HCT116 (cell line): ENCODE data around the gene FLVCR1. TPM values are rescaled to one million over a fixed set of nuclear protein-coding genes. Genes with fewer than 3 reads are reported as not detected.

Experiments used
- ATAC-seq: fragments of 200-7000 bp; cut with Tn5 transposase; 2 replicates; pipeline ENCODE4 v1.9.1; 2020; ENCODE audit warnings: mild to moderate bottlenecking, moderate library complexity
- BruUV-seq: library from RNA; stranded (reverse); fragments of 400-500 nt; replicated peaks from 2 replicates; lab custom pipeline; 2021; lab: Mats Ljungman, UMichigan
- CTCF ChIA-PET: fragments of 300-600 bp; sonication (Branson Sonifier 250); formaldehyde crosslinking; loops from one replicate; lab custom pipeline; 2021; ENCODE audit warnings: antibody characterized with exemption; lab: Charles Lee
- POLR2A ChIA-PET: fragments of 300-600, 350-600 bp; sonication (Branson Sonifier 250); formaldehyde crosslinking; loops from one replicate; lab custom pipeline; 2021; ENCODE audit warnings: antibody characterized with exemption; lab: Charles Lee
- RAD21 ChIA-PET, 2 experiments: fragments of 300-600 bp; sonication (Branson Sonifier 250); formaldehyde crosslinking; loops; one replicate each; lab custom pipeline; 2023; ENCODE audit warnings: low total read pairs in 2 of 2; ENCODE audit not compliant: uncharacterized antibody in 2 of 2, unreplicated experiment in 2 of 2, low non-redundant PET in 1 of 2; lab: Charles Lee
- DNase-seq: peaks from one replicate; pipeline ENCODE4 v3.0.0-alpha.2; 2010; ENCODE audit warnings: low read depth, low spot score
- H2AFZ ChIP-seq: fragments of 200-600 bp; shearing (Covaris generic), sonication (generic); 2 replicates; pipeline ENCODE4 v1.6.1; 2017; ENCODE audit warnings: low read depth, mixed run types, mixed read lengths, antibody characterized with exemption, low read length; ENCODE audit not compliant: poor library complexity, severe bottlenecking
- H3K27ac ChIP-seq: 2 replicates; pipeline ENCODE4 v1.5.1; 2012; ENCODE audit warnings: low read depth, low read length
- H3K27me3 ChIP-seq: fragments of 200-600 bp; sonication (generic); 2 replicates; pipeline ENCODE4 v1.6.1; 2016; ENCODE audit warnings: mixed run types, low read length, mixed read lengths; ENCODE audit not compliant: insufficient read depth
- H3K36me3 ChIP-seq, 2 experiments: fragments of 200-500 bp in 1 of 2; fragments of 200-600 bp in 1 of 2; sonication (Bioruptor generic) in 1 of 2; sonication (generic) in 1 of 2; 2 replicates each; pipeline versions ENCODE4 v1.5.1 to v1.6.1; 2014 to 2016; ENCODE audit warnings: low read length in 2 of 2, inconsistent platforms in 1 of 2, mixed read lengths in 1 of 2, mixed run types in 1 of 2; ENCODE audit not compliant: insufficient read depth in 2 of 2, control insufficient read depth in 1 of 2
- H3K4me1 ChIP-seq, 2 experiments: fragments of 200-600 bp in 1 of 2; sonication (generic) in 1 of 2; 2 replicates each; pipeline versions ENCODE4 v1.5.1 to v1.6.1; 2012 to 2017; ENCODE audit warnings: low read length in 2 of 2, inconsistent platforms in 1 of 2, mild to moderate bottlenecking in 1 of 2, mixed read lengths in 1 of 2, mixed run types in 1 of 2, moderate library complexity in 1 of 2; ENCODE audit not compliant: insufficient read depth in 2 of 2, control insufficient read depth in 1 of 2
- H3K4me2 ChIP-seq: fragments of 200-600 bp; sonication (generic); 2 replicates; pipeline ENCODE4 v1.6.1; 2017; ENCODE audit warnings: mixed run types, low read length, mixed read lengths
- H3K4me3 ChIP-seq, 2 experiments: fragments of 200-600 bp in 1 of 2; sonication (generic) in 1 of 2; replicated peaks in 1 of 2; 2 replicates each; pipeline ENCODE4 v1.5.1; 2011 to 2016; ENCODE audit warnings: low read length in 2 of 2, control low read depth in 1 of 2, low read depth in 1 of 2, mild to moderate bottlenecking in 1 of 2, mixed read lengths in 1 of 2, mixed run types in 1 of 2
- H3K79me2 ChIP-seq: fragments of 200-600 bp; sonication (generic); 2 replicates; pipeline ENCODE4 v1.6.1; 2017; ENCODE audit warnings: mild to moderate bottlenecking, mixed run types, low read length, moderate library complexity, mixed read lengths; ENCODE audit not compliant: insufficient read depth
- H3K9ac ChIP-seq: fragments of 200-600 bp; sonication (generic); 2 replicates; pipeline ENCODE4 v1.6.1; 2016; ENCODE audit warnings: low read length, mixed read lengths
- H3K9me2 ChIP-seq: fragments of 200-600 bp; sonication (generic), shearing (Covaris generic); 2 replicates; pipeline ENCODE4 v1.6.1; 2017; ENCODE audit warnings: mixed run types, mild to moderate bottlenecking, moderate library complexity; ENCODE audit not compliant: insufficient read depth
- H3K9me3 ChIP-seq, 2 experiments: fragments of 200-500 bp in 1 of 2; fragments of 200-600 bp in 1 of 2; sonication (Bioruptor generic) in 1 of 2; sonication (generic) in 1 of 2; 2 replicates each; pipeline ENCODE4 v1.6.1; 2014 to 2017; ENCODE audit warnings: low read length in 2 of 2, mixed read lengths in 2 of 2, inconsistent platforms in 1 of 2, low read depth in 1 of 2, mild to moderate bottlenecking in 1 of 2, mixed run types in 1 of 2, moderate library complexity in 1 of 2; ENCODE audit not compliant: control insufficient read depth in 1 of 2, insufficient read depth in 1 of 2
- H4K20me1 ChIP-seq: fragments of 200-600 bp; sonication (generic), shearing (Covaris generic); 2 replicates; pipeline ENCODE4 v1.6.1; 2017; ENCODE audit warnings: mixed run types, mild to moderate bottlenecking, moderate library complexity; ENCODE audit not compliant: insufficient read depth
- ATF3 ChIP-seq: IDR thresholded peaks from 2 replicates; pipeline ENCODE4 v1.6.1; 2012
- CTCF ChIP-seq, 3 experiments: fragments of 200-600 bp in 1 of 3; sonication (generic) in 1 of 3; IDR thresholded peaks in 2 of 3; conservative IDR thresholded peaks in 1 of 3; 2 replicates each; pipeline ENCODE4 v1.5.1; 2012 to 2017; ENCODE audit warnings: low read depth in 2 of 3, low read length in 2 of 3, antibody characterized with exemption in 1 of 3, borderline replicate concordance in 1 of 3, control low read depth in 1 of 3, mild to moderate bottlenecking in 1 of 3, mixed read lengths in 1 of 3, mixed run types in 1 of 3, moderate library complexity in 1 of 3; ENCODE audit not compliant: insufficient read depth in 1 of 3
- EGR1 ChIP-seq: IDR thresholded peaks from 2 replicates; pipeline ENCODE4 v1.6.1; 2012; ENCODE audit warnings: low read depth
- ELF1 ChIP-seq: IDR thresholded peaks from 2 replicates; pipeline ENCODE4 v1.6.1; 2012; ENCODE audit warnings: low read depth, borderline replicate concordance
- JUND ChIP-seq: IDR thresholded peaks from 2 replicates; pipeline ENCODE4 v1.6.1; 2012
- MAX ChIP-seq: IDR thresholded peaks from 2 replicates; pipeline ENCODE4 v1.6.1; 2012
- POLR2A ChIP-seq: IDR thresholded peaks from 2 replicates; pipeline ENCODE4 v1.7.0; 2011; ENCODE audit warnings: borderline replicate concordance; ENCODE audit not compliant: insufficient read depth, insufficient read length; ENCODE audit errors: extremely low read depth
- SIN3A ChIP-seq: IDR thresholded peaks from 2 replicates; pipeline ENCODE4 v1.6.1; 2012; ENCODE audit warnings: low read depth
- SP1 ChIP-seq: IDR thresholded peaks from 2 replicates; pipeline ENCODE4 v1.6.1; 2012; ENCODE audit warnings: low read depth
- SRF ChIP-seq: IDR thresholded peaks from 2 replicates; pipeline ENCODE4 v1.6.1; 2012; ENCODE audit warnings: low read depth
- YY1 ChIP-seq: IDR thresholded peaks from 2 replicates; pipeline ENCODE4 v1.6.1; 2011; ENCODE audit warnings: low read length, low read depth, moderate library complexity, mild to moderate bottlenecking; ENCODE audit not compliant: insufficient replicate concordance; ENCODE audit errors: extremely low read depth
- intact Hi-C: fragments of 100-400 bp; cut with micrococcal nuclease; formaldehyde crosslinking; loops from 2 replicates; pipeline ENCODE4 v1.10.0; 2022
- total RNA-seq: library from RNA; stranded (reverse); gene quantifications from one replicate; pipeline ENCODE4 v1.2.1, GENCODE V29; 2021; ENCODE audit not compliant: unreplicated experiment

FLVCR1 gene
- total RNA-seq, 1 experiment from 2014 or later = 19.0 TPM

GRCh38 chr1:212827831-212828278, 30.2 kb upstream of the FLVCR1 start:
- ChIA-PET POLR2A (no interaction called here), RAD21 (no interaction called here), CTCF (interaction anchor here (1.1 kb wide), 1 partner anchor 13 kb away, joined by 3 read pairs; no protein-coding TSS in a partner anchor)
- Histone ChIP-seq H3K27ac (no peak overlapping the region), H3K9ac (no peak overlapping the region), H2AFZ (no peak overlapping the region), H4K20me1 (no peaks in the 10 kb centered on the region), H3K4me3 (no peak overlapping the region), H3K27me3 (no peaks in the 10 kb centered on the region), H3K36me3 (no peaks in the 10 kb centered on the region), H3K79me2 (no peaks in the 10 kb centered on the region), H3K9me3 (peaks cover 7 to 11% of the 10 kb centered on the region in 2 experiments; a peak in 2 of 4 replicates), H3K9me2 (no peaks in the 10 kb centered on the region), H3K4me2 (no peak overlapping the region), H3K4me1 (no peaks in the 10 kb centered on the region)
- intact Hi-C loops = no loop called here
- TF ChIP-seq SRF (no peak), POLR2A (no peak), EGR1 (no peak), ATF3 (no peak), CTCF (IDR thresholded peaks at IDR 0.05 in 2 of 3, conservative IDR thresholded peaks at IDR 0.05 in 1 of 3; ENCODE audit: borderline replicate concordance in 1 of 3, insufficient read depth in 1 of 3, low read depth in 2 of 3, low read length in 2 of 3) (no peak), MAX (no peak), SIN3A (no peak), JUND (no peak), SP1 (no peak), YY1 (no peak), ELF1 (no peak)
- DNase-seq (no peak), ATAC-seq (no peak)
- no TSS peak for BruUV-seq
